DMS153 treated with DMSO at 0.1 percent for 48 hours (cell line): ENCODE measurements around the gene MYMK.

Experiments
- DNase-seq: peaks from one replicate; lab custom pipeline; 2025; ENCODE audit not compliant: unreplicated experiment; lab: John Stamatoyannopoulos, UW

Gene MYMK

DNA sequence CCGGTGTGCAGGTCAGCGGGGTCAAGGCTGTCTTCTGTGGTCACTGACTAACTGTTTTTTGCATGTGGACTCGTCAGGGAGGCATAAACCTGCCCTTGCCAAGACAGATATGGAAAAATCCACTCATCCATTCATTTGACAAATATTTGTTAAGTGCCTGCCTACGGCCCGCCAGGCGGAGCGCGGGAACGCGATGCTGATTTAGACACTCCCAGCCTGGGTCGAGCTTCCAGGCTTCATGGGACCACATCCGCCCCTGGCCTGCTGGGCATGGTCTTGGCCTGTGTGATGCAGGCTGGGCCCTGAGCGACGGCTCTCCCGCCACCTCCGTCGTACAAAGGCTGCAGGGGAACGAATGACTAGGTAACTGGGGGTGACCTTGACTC is 18.1 kb downstream of the MYMK start:
- DNase-seq = peak; percentile 60

DNA sequence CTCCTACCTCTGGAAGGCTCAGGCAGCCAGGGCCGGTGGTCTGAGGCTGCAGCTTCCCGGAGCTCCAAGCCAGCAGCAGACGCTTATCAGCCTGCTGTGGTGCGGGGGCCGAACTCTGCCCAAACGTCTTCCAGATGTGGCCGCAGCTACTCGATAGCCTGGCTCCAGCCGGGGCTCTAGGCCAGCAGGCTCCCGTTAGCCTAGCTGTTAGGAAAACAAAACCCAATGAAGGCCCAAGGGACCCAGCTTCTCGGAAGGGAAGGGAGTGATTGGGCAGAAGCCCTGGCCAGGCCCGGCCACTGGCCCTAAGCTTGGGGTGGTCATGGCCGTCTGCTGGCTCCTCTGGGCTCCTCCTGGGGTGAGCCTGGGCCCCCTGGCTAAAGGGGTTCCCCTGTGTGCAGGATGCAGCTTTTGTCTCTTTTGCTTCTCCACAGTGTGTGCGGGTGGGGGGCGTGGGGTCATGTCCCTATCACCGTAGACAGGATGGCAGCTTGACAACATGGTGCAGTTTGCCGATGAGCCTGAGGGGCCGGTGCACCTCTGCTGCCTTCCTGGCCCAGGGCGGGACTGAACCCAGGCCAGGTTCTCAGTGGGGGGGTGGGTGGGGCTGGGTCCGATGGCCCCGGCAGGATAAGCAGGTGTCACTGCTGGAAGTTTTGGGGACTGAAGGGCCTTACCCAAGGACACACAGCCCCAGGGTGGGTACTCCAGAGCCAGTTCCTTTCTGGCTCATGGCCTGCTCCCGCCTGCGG is 18.7 kb downstream of the MYMK start:
- DNase-seq = no peak

- DNase-seq = no peak
Measured at GRCh38 chr9:133505186-133505830, 19.5 kb downstream of the MYMK start.

GRCh38 chr9:133502112-133502511 is 22.6 kb downstream of the MYMK start:
- DNase-seq = no peak

DNA sequence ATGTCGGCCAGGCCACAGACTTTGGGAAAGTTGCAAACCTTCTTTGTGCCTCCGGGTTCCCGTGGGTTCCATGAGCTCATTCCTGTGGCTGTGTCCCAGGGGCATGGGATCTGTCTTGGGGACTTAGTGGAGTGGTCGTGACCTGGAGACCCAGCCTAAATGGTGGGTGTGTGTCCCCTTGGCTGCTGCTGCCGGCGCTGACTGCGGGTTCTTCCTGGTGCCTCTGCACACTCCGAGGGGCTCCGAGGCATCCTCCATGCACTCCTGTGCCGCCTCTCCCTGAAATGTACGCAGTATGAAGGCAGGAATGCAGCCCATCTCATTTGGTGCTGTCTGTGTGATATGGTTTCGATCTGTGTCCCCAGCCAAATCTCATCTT is 24.9 kb downstream of the MYMK start:
- DNase-seq = no peak

GRCh38 chr9:133499132-133499891 is 25.4 kb downstream of the MYMK start:
- DNase-seq = no peak

DNA sequence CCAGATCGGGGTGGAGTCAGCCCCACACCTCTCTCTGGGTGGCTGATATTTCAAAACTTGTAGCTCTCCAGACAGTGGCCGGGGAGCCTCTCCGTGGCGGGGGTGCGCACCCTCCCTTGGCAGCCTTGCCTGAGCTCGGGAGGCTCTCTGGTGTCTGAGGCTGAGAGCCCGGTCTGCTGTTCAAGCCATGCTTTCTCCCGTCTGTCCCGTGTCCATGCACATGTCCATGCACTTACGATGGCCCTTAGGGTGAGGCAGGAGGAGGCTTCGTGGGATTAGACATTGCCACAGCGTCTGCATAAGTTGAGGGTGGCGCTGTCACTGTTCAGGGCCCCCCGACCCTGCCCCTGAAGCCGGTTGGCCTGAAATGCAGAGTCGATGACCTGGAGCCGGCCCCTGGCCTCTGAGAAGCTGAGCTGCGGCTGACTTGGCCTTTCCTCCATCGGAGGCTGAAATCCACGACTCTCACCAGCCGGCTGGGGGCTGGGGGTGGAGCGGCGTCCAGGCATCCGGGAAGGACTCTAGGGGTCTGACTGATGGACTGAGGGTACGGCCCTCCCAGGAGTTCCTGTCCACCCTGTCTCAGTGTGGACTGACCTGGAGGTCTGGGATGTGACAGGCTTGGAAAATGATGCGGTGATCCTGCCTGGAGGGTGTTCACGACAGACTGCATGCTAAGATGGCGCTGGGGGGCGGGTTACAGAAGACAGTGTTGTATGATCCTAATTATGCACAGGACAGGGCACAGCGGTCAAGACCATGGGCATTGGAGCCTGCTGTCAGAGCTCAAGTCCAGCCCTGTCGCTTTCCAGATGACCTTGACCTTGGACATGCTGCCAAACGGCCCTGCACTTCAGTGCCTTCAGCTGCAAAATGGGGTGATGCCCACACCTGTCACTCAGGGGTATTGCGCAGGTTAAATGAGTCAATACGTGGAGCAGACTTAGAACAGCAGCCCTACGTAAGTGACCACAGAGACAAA is 27.6 kb downstream of the MYMK start:
- no peak for DNase-seq

- DNase-seq = no peak
Measured at GRCh38 chr9:133495327-133496293, 29.1 kb downstream of the MYMK start.

DNA sequence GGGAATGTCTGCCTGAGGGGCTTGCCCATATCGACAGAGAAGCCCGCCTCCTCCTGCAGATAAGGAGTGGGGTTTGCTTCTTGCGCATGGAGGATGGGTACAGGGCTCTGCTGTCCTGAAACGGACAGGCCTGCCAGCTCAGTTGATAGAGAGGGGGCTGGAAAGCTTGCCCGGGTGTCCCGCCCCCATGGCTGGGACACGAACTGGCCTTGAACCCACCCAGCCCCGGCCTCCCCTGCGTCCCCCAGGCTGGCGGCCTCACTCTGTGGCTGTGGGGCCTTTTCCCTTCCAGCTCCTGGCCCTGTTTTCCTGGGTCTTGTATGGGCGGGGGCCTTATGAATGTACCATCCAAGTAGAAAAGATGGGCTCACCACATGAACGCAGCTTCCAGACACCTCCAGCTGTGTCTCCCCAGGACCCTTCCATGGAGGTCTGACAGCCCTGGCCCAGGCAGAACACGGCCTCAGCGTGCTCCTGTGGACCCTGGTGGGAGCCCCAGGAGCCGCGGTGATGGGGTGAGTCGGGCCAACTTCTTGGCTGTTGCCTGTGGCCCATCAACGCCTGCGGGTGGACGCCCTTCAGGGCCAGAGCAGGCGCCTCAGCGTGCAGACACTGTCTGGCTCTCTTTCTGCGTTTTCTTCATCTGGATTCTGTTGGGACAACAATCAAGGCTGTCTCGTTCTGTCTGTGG is 30.0 kb downstream of the MYMK start:
- no peak for DNase-seq

DNA sequence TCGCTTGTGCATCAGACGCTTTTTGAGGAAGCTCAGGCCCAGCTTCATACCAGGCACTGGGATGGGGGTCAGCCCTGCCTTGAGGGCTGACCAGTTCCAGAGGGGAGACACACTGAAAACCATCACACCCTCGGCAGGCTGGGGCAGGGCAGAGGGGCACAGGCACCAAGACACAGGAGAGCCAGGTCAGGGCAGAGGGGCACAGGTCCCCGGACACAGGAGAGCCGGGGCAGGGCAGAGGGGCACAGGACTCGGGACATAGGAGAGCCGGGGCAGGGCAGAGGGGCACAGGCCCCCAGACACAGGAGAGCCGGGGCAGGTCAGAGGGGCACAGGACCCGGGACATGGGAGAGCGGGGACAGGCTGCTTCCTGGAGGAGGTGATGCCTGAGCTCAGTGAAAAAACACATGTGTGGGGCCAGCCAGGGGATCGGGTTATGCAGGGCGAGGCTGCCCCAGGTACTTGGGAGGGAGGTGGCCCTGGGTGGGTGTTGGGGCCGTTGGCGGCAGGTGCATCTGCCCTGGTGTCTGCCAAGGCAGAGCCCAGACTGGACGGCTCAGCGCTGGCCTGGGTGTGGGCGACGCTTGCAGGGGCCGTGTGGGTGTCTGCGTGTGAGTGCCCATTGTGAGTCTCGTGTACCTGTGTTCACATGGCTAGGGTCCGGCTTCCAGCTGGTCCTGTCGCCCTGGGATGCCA is 30.8 kb downstream of the MYMK start:
- DNase-seq = no peak

DNA sequence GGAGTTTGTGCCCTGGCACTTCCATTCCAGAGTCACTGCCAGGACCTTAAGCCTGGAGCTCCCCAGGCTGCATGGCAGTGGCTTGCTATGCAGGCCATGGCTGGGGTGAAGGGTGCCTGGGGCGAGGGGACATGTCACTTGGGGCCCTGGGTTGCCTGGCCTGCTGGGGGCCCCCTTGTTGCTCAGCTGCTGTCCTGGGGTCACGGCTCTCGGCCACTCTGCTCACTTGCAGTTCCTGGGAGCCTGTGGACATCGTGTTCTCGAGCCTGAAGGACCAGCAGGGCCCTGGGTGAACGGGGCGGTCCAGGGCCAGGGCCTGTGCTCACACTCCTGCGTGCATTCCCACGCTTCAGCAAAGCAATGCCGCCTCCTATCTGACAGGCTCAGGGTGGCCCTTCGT is 31.3 kb downstream of the MYMK start:
- no peak for DNase-seq

GRCh38 chr9:133492061-133493021 is 32.4 kb downstream of the MYMK start:
- no peak for DNase-seq

DNA sequence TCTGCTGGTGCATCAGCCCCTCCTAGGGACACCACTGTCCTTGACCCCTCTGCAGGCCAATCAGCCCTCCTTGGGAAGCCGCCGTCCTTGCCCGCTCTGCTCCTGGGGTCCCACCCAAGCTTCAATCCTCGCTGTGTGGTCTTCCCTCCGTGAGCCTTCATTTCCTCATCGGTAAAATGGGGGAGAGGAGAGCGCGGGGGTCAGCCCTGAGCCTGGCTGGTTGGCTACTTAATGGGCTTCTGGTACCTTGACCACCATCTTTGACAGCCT is 33.2 kb downstream of the MYMK start:
- no peak for DNase-seq

DNA sequence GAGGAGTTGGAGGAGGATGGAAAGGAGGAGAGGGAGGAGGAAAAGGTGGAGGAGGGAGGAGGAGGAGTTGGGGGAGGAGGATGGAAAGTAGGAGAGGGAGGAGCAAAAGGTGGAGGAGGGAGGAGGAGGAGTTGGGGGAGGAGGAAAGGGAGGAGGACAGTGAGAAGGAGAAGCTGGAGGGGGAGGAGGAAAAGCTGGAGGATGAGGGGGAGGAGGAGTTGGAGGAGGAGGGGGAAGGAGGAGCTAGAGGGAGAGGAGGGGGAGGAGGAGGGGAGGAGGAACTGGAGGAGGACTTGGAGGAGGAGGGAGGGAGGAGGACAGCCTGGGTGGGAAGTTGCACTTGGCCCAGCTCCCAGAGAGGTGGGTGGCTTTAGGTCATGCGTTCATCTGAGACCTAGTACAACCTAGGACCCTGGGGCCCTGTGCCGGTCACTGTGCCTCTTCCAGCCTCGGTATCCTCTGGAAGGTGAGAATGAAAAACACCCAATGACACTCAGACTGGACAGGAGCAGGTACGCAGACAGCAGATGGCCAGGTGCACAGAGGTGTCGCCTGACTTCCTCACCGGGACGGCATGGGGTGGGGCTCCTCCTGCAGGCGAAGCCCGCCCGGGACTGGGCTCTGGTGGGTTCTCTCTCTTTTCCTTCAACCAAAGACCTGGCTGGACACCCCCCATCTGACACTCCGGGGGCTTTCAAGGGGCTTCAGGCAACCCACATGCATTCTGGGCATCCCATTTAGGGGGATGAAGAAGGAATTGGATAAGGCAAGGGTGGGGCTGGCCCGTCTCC is 33.7 kb downstream of the MYMK start:
- no peak for DNase-seq

DNA sequence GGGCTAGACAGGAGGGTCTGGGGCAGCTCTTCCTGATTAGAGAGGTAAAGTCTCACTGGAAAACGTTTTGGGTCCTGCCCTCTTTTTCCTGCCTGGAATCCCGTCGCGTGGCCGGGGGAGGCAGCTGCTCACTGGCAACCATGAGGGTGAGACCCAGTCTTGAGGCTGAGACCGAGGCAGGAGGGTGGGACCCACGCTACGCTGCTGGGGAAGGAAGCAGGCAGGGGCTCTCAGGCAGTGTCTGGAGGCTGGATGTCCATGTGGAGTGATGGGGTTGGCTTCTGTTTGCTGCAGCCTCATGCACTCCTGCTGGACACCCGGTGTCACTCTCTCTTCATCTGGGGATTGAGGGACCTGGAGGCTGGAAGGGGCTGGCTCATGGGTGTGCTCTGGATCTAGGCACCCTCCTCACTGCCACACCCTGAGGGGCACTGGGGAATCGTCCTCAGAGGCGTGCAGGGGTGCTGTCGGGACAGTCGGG is 34.5 kb downstream of the MYMK start:
- DNase-seq = no peak

DNA sequence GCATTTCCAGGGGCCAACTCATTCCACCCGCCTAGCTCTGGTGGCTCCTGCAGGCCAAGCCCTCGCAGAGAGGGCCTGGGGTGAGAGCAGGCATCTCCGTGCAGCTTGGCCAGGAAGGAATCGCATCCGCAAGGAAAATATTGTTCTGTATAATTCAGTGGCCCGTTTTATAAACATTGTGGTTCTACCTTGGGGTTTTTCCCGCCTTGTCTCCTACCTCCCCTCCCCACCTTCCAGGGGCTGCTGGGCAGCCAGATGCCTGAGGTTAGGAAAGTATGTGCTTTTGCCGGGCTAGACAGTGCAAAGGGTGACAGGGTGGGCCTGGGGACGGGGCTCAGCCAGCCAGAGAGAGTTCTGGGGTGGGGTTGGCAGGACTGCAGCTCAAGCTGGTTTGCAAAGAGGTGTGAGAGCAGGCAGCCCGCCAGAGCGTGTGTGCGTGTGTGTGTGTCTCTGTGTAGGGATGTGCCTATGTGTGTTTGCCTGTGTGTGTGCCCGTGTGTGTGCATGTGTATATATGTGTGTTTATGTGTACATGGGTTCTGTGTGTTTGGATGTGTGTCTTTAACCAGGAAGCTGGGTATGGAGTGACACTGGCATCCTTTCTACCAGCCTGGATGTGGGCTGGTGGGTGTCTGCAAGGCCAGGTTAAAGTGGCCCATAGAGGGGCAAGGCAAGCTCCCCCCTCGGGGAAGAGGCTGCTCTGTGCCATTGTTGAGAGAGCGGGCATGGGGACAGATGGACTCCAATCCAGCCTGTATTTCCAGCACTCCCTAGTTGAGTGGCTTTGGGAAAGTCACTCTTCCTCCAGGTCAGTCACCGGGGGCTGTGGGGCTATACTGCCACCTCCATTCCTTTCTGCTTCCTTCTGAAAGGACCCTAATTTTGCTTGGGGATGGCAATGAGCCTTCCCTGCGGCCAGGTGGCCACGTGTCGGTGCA is 35.2 kb downstream of the MYMK start:
- no peak for DNase-seq
